Measurements from ENCODE around the gene FASTKD3.

FASTKD3 gene

GRCh38 chr5:7849681-7850394 lies 19.0 kb downstream of the FASTKD3 start:
- no peak for DNase-seq (ENCODE audit: low spot score)

GRCh38 chr5:7848296-7848695 lies 20.5 kb downstream of the FASTKD3 start:
- no peak for DNase-seq (ENCODE audit: low spot score)

- DNase-seq (ENCODE audit: low spot score), result no peak
Observed at GRCh38 chr5:7846327-7846726, 22.5 kb downstream of the FASTKD3 start.

GRCh38 chr5:7845557-7845956 lies 23.3 kb downstream of the FASTKD3 start:
- no peak for DNase-seq (ENCODE audit: low spot score)

GRCh38 chr5:7844901-7845300 lies 23.9 kb downstream of the FASTKD3 start:
- DNase-seq (ENCODE audit: low spot score), result no peak

- DNase-seq (ENCODE audit: low spot score), result no peak
Observed at GRCh38 chr5:7842531-7842930, 26.3 kb downstream of the FASTKD3 start.

- DNase-seq (ENCODE audit: low spot score), result no peak
Observed at GRCh38 chr5:7837403-7837802, 31.4 kb downstream of the FASTKD3 start.

GRCh38 chr5:7834982-7835381 lies 33.8 kb downstream of the FASTKD3 start:
- no peak for DNase-seq (ENCODE audit: low spot score)

GRCh38 chr5:7828269-7828668 lies 40.6 kb downstream of the FASTKD3 start:
- DNase-seq (ENCODE audit: low spot score), result no peak

- DNase-seq (ENCODE audit: low spot score), result no peak
Observed at GRCh38 chr5:7827610-7828009, 41.2 kb downstream of the FASTKD3 start.

- DNase-seq (ENCODE audit: low spot score), result no peak
Observed at GRCh38 chr5:7825630-7826029, 43.2 kb downstream of the FASTKD3 start.

GRCh38 chr5:7824995-7825394 lies 43.8 kb downstream of the FASTKD3 start:
- DNase-seq (ENCODE audit: low spot score), result no peak

GRCh38 chr5:7823594-7823993 lies 45.2 kb downstream of the FASTKD3 start:
- no peak for DNase-seq (ENCODE audit: low spot score)

GRCh38 chr5:7822449-7822848 lies 46.4 kb downstream of the FASTKD3 start:
- no peak for DNase-seq (ENCODE audit: low spot score)

GRCh38 chr5:7816535-7816901 lies 52.3 kb downstream of the FASTKD3 start:
- no peak for DNase-seq (ENCODE audit: low spot score)

GRCh38 chr5:7815892-7816534 lies 52.8 kb downstream of the FASTKD3 start:
- DNase-seq (ENCODE audit: low spot score), result peak; percentile 74

- no peak for DNase-seq (ENCODE audit: low spot score)
Observed at GRCh38 chr5:7814816-7815215, 54.0 kb downstream of the FASTKD3 start.

GRCh38 chr5:7813576-7813975 lies 55.3 kb downstream of the FASTKD3 start:
- DNase-seq (ENCODE audit: low spot score), result no peak

- DNase-seq (ENCODE audit: low spot score), result no peak
Observed at GRCh38 chr5:7813007-7813406, 55.8 kb downstream of the FASTKD3 start.

GRCh38 chr5:7811715-7812114 lies 57.1 kb downstream of the FASTKD3 start:
- no peak for DNase-seq (ENCODE audit: low spot score)
